Endothelial cell of coronary artery (primary cell): Measurements from ENCODE around the gene SYNPR. TPM values are rescaled to one million over a fixed set of nuclear protein-coding genes. Genes with fewer than 3 reads are reported as not detected.

ENCODE experiments used
- total RNA-seq: library from RNA; depleted of rRNA; stranded (reverse); fragments of >200 nt; gene quantifications from 2 replicates; pipeline ENCODE4 v1.2.3, GENCODE V29; 2014

The SYNPR gene
- total RNA-seq, result not detected in 2 replicates

GRCh38 chr3:63278171-63279004 lies at the start of gene SYNPR:
Gene SYNPR, plus strand, starts transcription at chr3:63278308.

GRCh38 chr3:63652066-63652725 lies 374.1 kb downstream of the SYNPR start, which contains the start of gene SNTN:
Gene SNTN, plus strand, starts transcription at chr3:63652675. Its CDS starts 13 bp downstream, at chr3:63652688.

